H1 (cell line): ENCODE results near the gene LRP1-AS. TPM values are rescaled to one million over a fixed set of nuclear protein-coding genes. Genes with fewer than 3 reads are reported as not detected.

Experiments used
- CTCF ChIA-PET: fragments of 300-600 bp; sonication (Branson Sonifier 250); formaldehyde crosslinking; loops from one replicate; lab custom pipeline; 2021; ENCODE audit not compliant: partially characterized antibody; lab: Charles Lee
- POLR2A ChIA-PET: fragments of 300-600 bp; sonication (Branson Sonifier 250); formaldehyde crosslinking; loops from one replicate; lab custom pipeline; 2021; ENCODE audit warnings: inconsistent platforms; ENCODE audit not compliant: partially characterized antibody; lab: Charles Lee
- DNase-seq, 2 experiments: peaks; one replicate each; pipeline versions ENCODE4 v3.0.0 to v3.0.0-alpha.2; 2010 to 2022; ENCODE audit warnings: low spot score in 2 of 2, low read depth in 1 of 2, mixed read lengths in 1 of 2
- FAIRE-seq: peaks from 2 replicates; lab custom pipeline; 2011; peaks lifted over from hg19 to GRCh38; lab: Jason Lieb, UNC
- H2AFZ ChIP-seq: 2 replicates; pipeline ENCODE4 v1.8.1; 2012; ENCODE audit warnings: low read length, inconsistent platforms
- H2AK5ac ChIP-seq: 2 replicates; pipeline ENCODE4 v1.6.1; 2013; ENCODE audit warnings: low read depth, low read length
- H2BK120ac ChIP-seq: replicated peaks from 2 replicates; pipeline ENCODE3; 2013; ENCODE audit warnings: low read depth, low read length, inconsistent platforms
- H2BK12ac ChIP-seq: 2 replicates; pipeline ENCODE4 v1.6.1; 2013; ENCODE audit warnings: low read depth, low read length
- H2BK15ac ChIP-seq: 2 replicates; pipeline ENCODE4 v1.6.1; 2013; ENCODE audit warnings: low read length
- H2BK20ac ChIP-seq: 2 replicates; pipeline ENCODE4 v1.6.1; 2013; ENCODE audit warnings: low read length
- H2BK5ac ChIP-seq: 2 replicates; pipeline ENCODE4 v1.6.1; 2013; ENCODE audit warnings: low read depth, low read length
- H3K14ac ChIP-seq: 2 replicates; pipeline ENCODE4 v1.6.1; 2013; ENCODE audit warnings: inconsistent platforms; ENCODE audit not compliant: insufficient read length
- H3K18ac ChIP-seq: 2 replicates; pipeline ENCODE4 v1.6.1; 2013; ENCODE audit warnings: low read length; ENCODE audit errors: extremely low read depth
- H3K23ac ChIP-seq: 2 replicates; pipeline ENCODE4 v1.6.1; 2013; ENCODE audit warnings: inconsistent platforms; ENCODE audit not compliant: insufficient read length
- H3K23me2 ChIP-seq: 2 replicates; pipeline ENCODE4 v1.6.1; 2013; ENCODE audit warnings: low read depth, low read length
- H3K27ac ChIP-seq: 2 replicates; pipeline ENCODE4 v1.6.1; 2011; ENCODE audit warnings: low read depth, low read length, inconsistent platforms
- H3K27me3 ChIP-seq, 4 experiments: replicated peaks in 1 of 4; 1 replicate in 1 of 4; 2 replicates in 3 of 4; pipeline versions ENCODE4 v1.6.1 to v1.8.1; 2011 to 2013; ENCODE audit warnings: low read length in 3 of 4, mild to moderate bottlenecking in 3 of 4, inconsistent platforms in 2 of 4, mixed read lengths in 2 of 4, moderate library complexity in 1 of 4; ENCODE audit not compliant: control insufficient read depth in 3 of 4, insufficient read depth in 3 of 4; ENCODE audit errors: extremely low read depth in 1 of 4
- H3K36me3 ChIP-seq, 4 experiments: 2 replicates each; pipeline versions ENCODE4 v1.6.1 to v1.8.1; 2011 to 2013; ENCODE audit warnings: mild to moderate bottlenecking in 4 of 4, low read length in 3 of 4, moderate library complexity in 2 of 4, control low read depth in 1 of 4, inconsistent platforms in 1 of 4; ENCODE audit not compliant: insufficient read depth in 4 of 4, control insufficient read depth in 2 of 4
- H3K4ac ChIP-seq: replicated peaks from 2 replicates; pipeline ENCODE3; 2013; ENCODE audit warnings: low read length, low read depth, mixed read lengths, inconsistent platforms; ENCODE audit not compliant: insufficient read length
- H3K4me1 ChIP-seq, 4 experiments: replicated peaks in 1 of 4; 1 replicate in 1 of 4; 2 replicates in 3 of 4; pipeline versions ENCODE4 v1.6.1 to v1.8.1; 2011 to 2013; ENCODE audit warnings: low read length in 3 of 4, inconsistent platforms in 2 of 4, mixed read lengths in 1 of 4; ENCODE audit not compliant: insufficient read depth in 4 of 4, control insufficient read depth in 3 of 4
- H3K4me2 ChIP-seq, 2 experiments: 2 replicates each; pipeline versions ENCODE4 v1.6.1 to v1.8.1; 2011 to 2013; ENCODE audit warnings: low read depth in 2 of 2, low read length in 2 of 2, control low read depth in 1 of 2, inconsistent platforms in 1 of 2, mild to moderate bottlenecking in 1 of 2; ENCODE audit not compliant: insufficient read depth in 1 of 2
- H3K4me3 ChIP-seq, 4 experiments: fragments of 200-600, 300-600 bp in 1 of 4; sonication (generic), shearing (Covaris generic), sonication (Bioruptor Twin) in 1 of 4; 2 replicates each; pipeline versions ENCODE4 v1.5.1 to v1.8.1; 2011 to 2016; ENCODE audit warnings: low read length in 4 of 4, low read depth in 3 of 4, control low read depth in 2 of 4, inconsistent platforms in 2 of 4, mild to moderate bottlenecking in 2 of 4, mixed read lengths in 1 of 4, moderate library complexity in 1 of 4; ENCODE audit not compliant: insufficient read depth in 2 of 4; ENCODE audit errors: extremely low read depth in 1 of 4
- H3K56ac ChIP-seq: replicated peaks from 2 replicates; pipeline ENCODE3; 2013; ENCODE audit warnings: low read depth, mild to moderate bottlenecking, mixed read lengths, low read length, inconsistent platforms; ENCODE audit not compliant: insufficient read length
- H3K79me1 ChIP-seq: 2 replicates; pipeline ENCODE4 v1.6.1; 2013; ENCODE audit warnings: low read depth, low read length, control low read depth
- H3K79me2 ChIP-seq, 2 experiments: 2 replicates each; pipeline versions ENCODE4 v1.6.1 to v1.8.1; 2012 to 2013; ENCODE audit warnings: low read length in 2 of 2, mild to moderate bottlenecking in 2 of 2, inconsistent platforms in 1 of 2; ENCODE audit not compliant: insufficient read depth in 2 of 2, control insufficient read depth in 1 of 2
- H3K9ac ChIP-seq, 4 experiments: replicated peaks in 1 of 4; 1 replicate in 1 of 4; 2 replicates in 3 of 4; pipeline versions ENCODE4 v1.6.1 to v1.8.1; 2011 to 2013; ENCODE audit warnings: low read depth in 3 of 4, low read length in 3 of 4, control low read depth in 2 of 4, mild to moderate bottlenecking in 2 of 4, moderate library complexity in 2 of 4, inconsistent platforms in 1 of 4; ENCODE audit errors: extremely low read depth in 1 of 4
- H3K9me3 ChIP-seq, 2 experiments: 2 replicates each; pipeline versions ENCODE4 v1.6.1 to v1.8.1; 2012 to 2013; ENCODE audit warnings: mild to moderate bottlenecking in 2 of 2, moderate library complexity in 2 of 2, control low read depth in 1 of 2, inconsistent platforms in 1 of 2, low read depth in 1 of 2, low read length in 1 of 2, mixed read lengths in 1 of 2; ENCODE audit not compliant: insufficient read depth in 2 of 2
- H4K20me1 ChIP-seq, 2 experiments: replicated peaks in 1 of 2; 2 replicates each; pipeline versions ENCODE3 to v1.8.1; 2011 to 2013; ENCODE audit warnings: inconsistent platforms in 2 of 2, low read length in 2 of 2, mild to moderate bottlenecking in 1 of 2; ENCODE audit not compliant: insufficient read depth in 2 of 2, control insufficient read depth in 1 of 2
- H4K5ac ChIP-seq: 2 replicates; pipeline ENCODE4 v1.6.1; 2013; ENCODE audit warnings: low read length, low read depth, mixed read lengths, inconsistent platforms; ENCODE audit not compliant: insufficient read length
- H4K8ac ChIP-seq: 2 replicates; pipeline ENCODE4 v1.8.0; 2013; ENCODE audit warnings: mild to moderate bottlenecking, moderate library complexity, low read length, inconsistent platforms; ENCODE audit not compliant: insufficient read depth; ENCODE audit errors: extremely low read depth
- H4K91ac ChIP-seq: replicated peaks from 2 replicates; pipeline ENCODE3; 2013; ENCODE audit warnings: low read length, mixed read lengths, inconsistent platforms; ENCODE audit not compliant: insufficient read length
- BRCA1 ChIP-seq: IDR thresholded peaks from 2 replicates; pipeline ENCODE4 v1.6.1; 2012; ENCODE audit warnings: low read depth, low read length, improper control_type of control experiment
- CBX5 ChIP-seq: fragments of 300-800, 300-1000 bp; sonication (generic); IDR thresholded peaks from 2 replicates; pipeline ENCODE4 v1.7.1; 2016; ENCODE audit warnings: antibody characterized with exemption, low read length, low read depth
- CREB1 ChIP-seq: IDR thresholded peaks from 2 replicates; pipeline ENCODE4 v1.6.1; 2012; ENCODE audit warnings: inconsistent platforms
- CTCF ChIP-seq, 3 experiments: IDR thresholded peaks; 1 replicate in 2 of 3; 2 replicates in 1 of 3; pipeline versions ENCODE4 v1.5.1 to v1.6.1; 2011; ENCODE audit warnings: low read length in 3 of 3, mild to moderate bottlenecking in 3 of 3, inconsistent platforms in 2 of 3, low read depth in 1 of 3, moderate library complexity in 1 of 3; ENCODE audit not compliant: insufficient read depth in 1 of 3; ENCODE audit errors: control extremely low read depth in 1 of 3
- E2F6 ChIP-seq: IDR thresholded peaks from 2 replicates; pipeline ENCODE4 v1.6.1; 2012; ENCODE audit warnings: inconsistent platforms
- GABPA ChIP-seq: IDR thresholded peaks from 2 replicates; pipeline ENCODE4 v1.6.1; 2011; ENCODE audit warnings: mild to moderate bottlenecking, low read length, moderate library complexity, borderline replicate concordance; ENCODE audit not compliant: insufficient read depth
- JUN ChIP-seq: IDR thresholded peaks from 2 replicates; pipeline ENCODE4 v1.6.1; 2011; ENCODE audit warnings: low read depth, mild to moderate bottlenecking, improper control_type of control experiment, low read length
- KDM1A ChIP-seq: fragments of 200-600, 300-600 bp; sonication (generic); IDR thresholded peaks from 2 replicates; pipeline ENCODE4 v1.7.1; 2016; ENCODE audit warnings: mild to moderate bottlenecking, low read length, borderline replicate concordance
- RFX5 ChIP-seq: IDR thresholded peaks from 2 replicates; pipeline ENCODE4 v1.6.1; 2011; ENCODE audit warnings: low read depth, low read length, improper control_type of control experiment, borderline replicate concordance
- RXRA ChIP-seq: IDR thresholded peaks from 2 replicates; pipeline ENCODE4 v1.6.1; 2011; ENCODE audit warnings: low read depth, mild to moderate bottlenecking, low read length, moderate library complexity; ENCODE audit not compliant: insufficient read depth
- TAF7 ChIP-seq: optimal IDR thresholded peaks from 2 replicates; pipeline ENCODE3; 2011; ENCODE audit warnings: low read depth, mild to moderate bottlenecking, inconsistent platforms, low read length, moderate library complexity, borderline replicate concordance
- WGBS, 2 experiments: shearing (Covaris generic) in 1 of 2; methylation state at CpG; one replicate each; pipeline versions ENCODE4 v1.1.6 to v1.1.7; 2013 to 2015; ENCODE audit warnings: low lambda C conversion rate in 2 of 2, mixed read lengths in 2 of 2, inconsistent platforms in 1 of 2, low coverage in 1 of 2, missing lambda C conversion rate in 1 of 2; ENCODE audit not compliant: insufficient replicate concordance in 2 of 2, insufficient coverage in 1 of 2, insufficient read length in 1 of 2; ENCODE audit errors: extremely low coverage in 1 of 2, missing lambda C conversion rate in 1 of 2; 5-methylcytosine and 5-hydroxymethylcytosine counted together
- polyA plus RNA-seq, 7 experiments: library from polyadenylated mRNA; depleted of rRNA in 3 of 7; stranded (reverse) in 5 of 7; unstranded in 2 of 7; fragments of >200 nt in 5 of 7; fragments of 200-250 nt in 2 of 7; gene quantifications; 1 replicate in 5 of 7; 2 replicates in 1 of 7; 4 replicates in 1 of 7; pipeline versions ENCODE4 v1.2.1 to v1.2.3, GENCODE V29; 2011 to 2013; ENCODE audit warnings: missing spikeins in 2 of 7, mixed read lengths in 2 of 7
- total RNA-seq: library from RNA; stranded (reverse); fragmentation: NEBNext Ultra II Directional; extraction: Animal tissue kit (Norgen Biotek cat#: 25700); gene quantifications from 2 replicates; pipeline ENCODE4 v1.2.1, GENCODE V29; 2021

Gene LRP1-AS
- total and polyA plus RNA-seq, 2 of the 8 experiments (the other 6 are each of a cell fraction or from before 2014, with no cell fraction given) = not detected

GRCh38 chr12:57146092-57146491, 1.3 kb downstream of the LRP1-AS start:
- no peak overlapping the region for H3K18ac ChIP-seq
- no peaks in the 10 kb centered on the region for H3K9me3 ChIP-seq
- no peak for DNase-seq
- no peak overlapping the region for H3K23ac ChIP-seq
- no peak overlapping the region for H2BK5ac ChIP-seq
- peaks cover 2% of the 10 kb centered on the region; the same call in 1 of the 2 replicates for H3K79me1 ChIP-seq
- H3K9ac ChIP-seq = no peak overlapping the region
- no peak for FAIRE-seq
- H2BK12ac ChIP-seq = no peak overlapping the region
- ChIA-PET CTCF (interaction anchor here (0.9 to 6.6 kb wide), 15 partner anchors 9 to 91 kb away, joined by 3 to 58 read pairs (median 5); a partner anchor contains a TSS), POLR2A (interaction anchor here (0.6 to 5.6 kb wide), 11 partner anchors 8 to 67 kb away, joined by 3 to 62 read pairs (median 7); partner anchors contain the start of genes LRP1 and NAB2)
- H3K4me3 ChIP-seq = no peak overlapping the region
- no peaks in the 10 kb centered on the region for H3K79me2 ChIP-seq
- no peaks in the 10 kb centered on the region for H3K23me2 ChIP-seq
- H3K14ac ChIP-seq = no peak overlapping the region
- H4K8ac ChIP-seq = no peak overlapping the region
- H2AFZ ChIP-seq = no peak overlapping the region
- H2BK15ac ChIP-seq = no peak overlapping the region
- H3K56ac ChIP-seq = no peak overlapping the region
- H4K91ac ChIP-seq = no peak overlapping the region
- H3K4me1 ChIP-seq = peaks cover 0 to 4% (median 0%) of the 10 kb centered on the region in 4 experiments; a peak in 1 of 7 replicates
- no peak overlapping the region for H2BK120ac ChIP-seq
- peaks cover 38 to 62% (median 48%) of the 10 kb centered on the region in 4 experiments for H3K36me3 ChIP-seq
- no peak overlapping the region for H2AK5ac ChIP-seq
- peaks cover 11 to 17% of the 10 kb centered on the region in 2 experiments for H4K20me1 ChIP-seq
- no peaks in the 10 kb centered on the region for H3K27me3 ChIP-seq
- 84% methylated on average over 2 of the region's 2 CpGs; no CpG with 5 or more reads in 1 of the 2 experiments for WGBS, 2 experiments
- H3K27ac ChIP-seq = no peak overlapping the region
- H3K4ac ChIP-seq = no peak overlapping the region
- H3K4me2 ChIP-seq = no peak overlapping the region
- H2BK20ac ChIP-seq = no peak overlapping the region
- H4K5ac ChIP-seq = no peak overlapping the region
- TF ChIP-seq CTCF (IDR thresholded peaks at IDR 0.05; ENCODE audit: control extremely low read depth in 1 of 3, insufficient read depth in 1 of 3, low read depth in 1 of 3, low read length in 3 of 3) (no peak), RXRA (no peak), GABPA (no peak), TAF7 (no peak), E2F6 (no peak), CBX5 (no peak), CREB1 (no peak), KDM1A (no peak), RFX5 (no peak), BRCA1 (no peak), JUN (no peak)
